Measurements from ENCODE around the gene CHD9. TPM values are rescaled to one million over a fixed set of nuclear protein-coding genes. Genes with fewer than 3 reads are reported as not detected.

CHD9 gene
- total RNA-seq, 2 donors from 2014 or later, result 38.1 to 58.7 TPM

GRCh38 chr16:53209877-53210276 lies 155.1 kb downstream of the CHD9 start:
- ATAC-seq (no peak), DNase-seq (no peak)
- no peaks in the 10 kb centered on the region for H3K36me3 ChIP-seq (replicated peaks in 1 of 2; ENCODE audit: insufficient read depth in 1 of 2, low read depth in 2 of 2)
- intact Hi-C loops (cut with DNase I), result no loop called here
- H3K9me3 ChIP-seq, result no peaks in the 10 kb centered on the region
- peaks cover 18% of the 10 kb centered on the region for H3K4me1 ChIP-seq
- H3K27me3 ChIP-seq, result no peaks in the 10 kb centered on the region
- peak overlapping the region in 2 of 4 donors; percentile 28 to 86 for H3K27ac ChIP-seq
- TF ChIP-seq POLR2A (IDR thresholded peaks at IDR 0.05), result no peak
- TF ChIP-seq CTCF (IDR thresholded peaks at IDR 0.05), result no peak
- WGBS, 2 donors, result 28 to 39% methylated on average over 2 of the region's 2 CpGs
- H3K4me3 ChIP-seq, result no peak overlapping the region

- no peak overlapping the region for H3K4me3 ChIP-seq
Observed at GRCh38 chr16:53211253-53211652, 156.5 kb downstream of the CHD9 start.

DNA sequence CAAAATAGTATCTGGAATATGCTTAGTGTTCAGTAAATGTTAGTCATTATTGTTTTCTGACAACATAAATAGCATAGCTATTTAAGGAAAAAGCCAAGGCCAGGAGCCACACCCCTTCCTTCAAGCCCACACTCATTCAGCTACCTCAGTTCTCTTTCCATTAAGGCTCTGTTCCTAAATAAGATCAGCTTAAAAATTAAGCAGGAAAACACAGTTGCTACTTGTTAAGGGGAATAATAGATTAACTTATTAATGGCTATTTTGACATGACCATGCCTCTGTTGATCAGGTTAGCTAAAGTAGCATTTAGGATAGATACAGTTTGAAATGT lies 158.1 kb downstream of the CHD9 start:
- no peak for TF ChIP-seq CTCF (IDR thresholded peaks at IDR 0.05)
- no peak for TF ChIP-seq POLR2A (IDR thresholded peaks at IDR 0.05)
- peak overlapping the region in 2 of 4 donors; percentile 17 to 30 for H3K27ac ChIP-seq
- ATAC-seq (no peak), DNase-seq (no peak)
- H3K36me3 ChIP-seq (replicated peaks in 1 of 2; ENCODE audit: insufficient read depth in 1 of 2, low read depth in 2 of 2), result no peaks in the 10 kb centered on the region
- intact Hi-C loops (cut with DNase I), result no loop called here
- peaks cover 18% of the 10 kb centered on the region for H3K4me1 ChIP-seq
- no peaks in the 10 kb centered on the region for H3K27me3 ChIP-seq
- H3K4me3 ChIP-seq, result no peak overlapping the region
- H3K9me3 ChIP-seq, result no peaks in the 10 kb centered on the region

More at GRCh38 chr16:53211253-53211652, 156.5 kb downstream of the CHD9 start:
- peaks cover 22% of the 10 kb centered on the region for H3K4me1 ChIP-seq
- no peak overlapping the region for H3K27ac ChIP-seq
- TF ChIP-seq POLR2A (IDR thresholded peaks at IDR 0.05), result no peak
- TF ChIP-seq CTCF (IDR thresholded peaks at IDR 0.05), result no peak
- ATAC-seq (no peak), DNase-seq (no peak)
- 71% methylated on average over 3 of the region's 3 CpGs for WGBS, 2 donors
- H3K36me3 ChIP-seq (replicated peaks in 1 of 2; ENCODE audit: insufficient read depth in 1 of 2, low read depth in 2 of 2), result no peaks in the 10 kb centered on the region
- no peaks in the 10 kb centered on the region for H3K9me3 ChIP-seq
- intact Hi-C loops (cut with DNase I), result no loop called here
- no peaks in the 10 kb centered on the region for H3K27me3 ChIP-seq

DNA sequence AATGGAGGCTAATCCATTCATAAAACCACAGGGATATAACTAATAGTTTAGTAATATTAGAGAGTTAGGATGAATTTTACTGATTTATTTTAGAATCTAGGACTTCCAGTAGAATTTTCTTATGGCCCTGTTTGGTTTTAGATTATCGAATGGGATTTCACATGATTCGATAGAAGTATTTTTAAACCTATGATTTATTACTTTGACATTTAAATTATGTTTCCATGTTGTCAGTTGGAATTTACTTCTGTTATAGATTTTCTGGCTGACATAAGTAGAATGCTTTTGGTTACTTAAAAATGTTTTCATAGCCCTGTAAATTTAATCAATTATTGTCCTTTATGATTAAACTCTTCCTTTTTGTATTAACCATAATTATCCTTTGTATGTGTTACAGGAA lies 158.8 kb downstream of the CHD9 start:
- peaks cover 16% of the 10 kb centered on the region for H3K4me1 ChIP-seq
- DNase-seq, result no peak
- H3K9me3 ChIP-seq, result no peaks in the 10 kb centered on the region
- intact Hi-C loops (cut with DNase I), result no loop called here
- no peak overlapping the region for H3K4me3 ChIP-seq
- no peaks in the 10 kb centered on the region for H3K36me3 ChIP-seq (replicated peaks in 1 of 2; ENCODE audit: insufficient read depth in 1 of 2, low read depth in 2 of 2)
- no peak overlapping the region for H3K27ac ChIP-seq
- TF ChIP-seq CTCF (IDR thresholded peaks at IDR 0.05), result no peak
- TF ChIP-seq POLR2A (IDR thresholded peaks at IDR 0.05), result no peak
- no peaks in the 10 kb centered on the region for H3K27me3 ChIP-seq
- ATAC-seq, result no peak
- 46 to 64% methylated on average over 2 of the region's 2 CpGs for WGBS, 2 donors

DNA sequence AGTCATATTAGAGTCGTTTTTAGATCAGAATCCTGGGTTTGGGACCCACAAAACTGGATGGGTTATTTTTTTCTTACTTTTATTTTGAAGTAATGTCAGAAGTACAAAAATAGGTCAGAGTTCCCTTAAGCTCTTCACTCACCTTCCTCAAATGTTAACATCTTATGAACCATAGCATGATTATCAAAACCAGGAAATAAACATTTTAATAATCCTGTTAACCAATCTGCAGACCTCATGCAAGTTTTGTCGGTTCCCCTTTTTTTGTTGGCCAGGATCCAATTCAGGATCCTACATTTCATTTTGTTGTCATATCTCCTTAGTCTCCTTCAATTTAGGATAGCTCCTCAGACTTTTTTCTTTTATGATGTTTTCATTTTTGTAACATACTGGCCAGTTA lies 162.0 kb downstream of the CHD9 start:
- intact Hi-C loops (cut with DNase I), result no loop called here
- ATAC-seq (no peak), DNase-seq (peak in 1 of 4 donors; percentile 8)
- H3K9me3 ChIP-seq, result no peaks in the 10 kb centered on the region
- WGBS, 2 donors, result 20 to 39% methylated on average over 2 of the region's 2 CpGs
- H3K4me3 ChIP-seq, result no peak overlapping the region
- peaks cover 42% of the 10 kb centered on the region for H3K4me1 ChIP-seq
- H3K36me3 ChIP-seq (replicated peaks in 1 of 2; ENCODE audit: insufficient read depth in 1 of 2, low read depth in 2 of 2), result no peaks in the 10 kb centered on the region
- no peak overlapping the region for H3K27ac ChIP-seq
- H3K27me3 ChIP-seq, result no peaks in the 10 kb centered on the region
- no peak for TF ChIP-seq POLR2A (IDR thresholded peaks at IDR 0.05)
- TF ChIP-seq CTCF (IDR thresholded peaks at IDR 0.05), result no peak
